ENCODE results near the gene DCX.

Gene DCX

GRCh38 chrX:111407948-111408347, 4.0 kb downstream of the DCX start:
- Histone ChIP-seq H3K9me3 (no peaks in the 10 kb centered on the region), H3K27me3 (no peaks in the 10 kb centered on the region), H3K36me3 (no peaks in the 10 kb centered on the region), H3K27ac (no peak overlapping the region), H3K4me3 (no peak overlapping the region), H3K4me1 (no peaks in the 10 kb centered on the region)
- TF ChIP-seq, protein P1, sequence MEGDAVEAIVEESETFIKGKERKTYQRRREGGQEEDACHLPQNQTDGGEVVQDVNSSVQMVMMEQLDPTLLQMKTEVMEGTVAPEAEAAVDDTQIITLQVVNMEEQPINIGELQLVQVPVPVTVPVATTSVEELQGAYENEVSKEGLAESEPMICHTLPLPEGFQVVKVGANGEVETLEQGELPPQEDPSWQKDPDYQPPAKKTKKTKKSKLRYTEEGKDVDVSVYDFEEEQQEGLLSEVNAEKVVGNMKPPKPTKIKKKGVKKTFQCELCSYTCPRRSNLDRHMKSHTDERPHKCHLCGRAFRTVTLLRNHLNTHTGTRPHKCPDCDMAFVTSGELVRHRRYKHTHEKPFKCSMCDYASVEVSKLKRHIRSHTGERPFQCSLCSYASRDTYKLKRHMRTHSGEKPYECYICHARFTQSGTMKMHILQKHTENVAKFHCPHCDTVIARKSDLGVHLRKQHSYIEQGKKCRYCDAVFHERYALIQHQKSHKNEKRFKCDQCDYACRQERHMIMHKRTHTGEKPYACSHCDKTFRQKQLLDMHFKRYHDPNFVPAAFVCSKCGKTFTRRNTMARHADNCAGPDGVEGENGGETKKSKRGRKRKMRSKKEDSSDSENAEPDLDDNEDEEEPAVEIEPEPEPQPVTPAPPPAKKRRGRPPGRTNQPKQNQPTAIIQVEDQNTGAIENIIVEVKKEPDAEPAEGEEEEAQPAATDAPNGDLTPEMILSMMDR (IDR thresholded peaks at IDR 0.05) = no peak
- intact Hi-C loops (cut with DNase I; ENCODE audit: low total_unique reads) = no loop called here
- DNase-seq = no peak

DNA sequence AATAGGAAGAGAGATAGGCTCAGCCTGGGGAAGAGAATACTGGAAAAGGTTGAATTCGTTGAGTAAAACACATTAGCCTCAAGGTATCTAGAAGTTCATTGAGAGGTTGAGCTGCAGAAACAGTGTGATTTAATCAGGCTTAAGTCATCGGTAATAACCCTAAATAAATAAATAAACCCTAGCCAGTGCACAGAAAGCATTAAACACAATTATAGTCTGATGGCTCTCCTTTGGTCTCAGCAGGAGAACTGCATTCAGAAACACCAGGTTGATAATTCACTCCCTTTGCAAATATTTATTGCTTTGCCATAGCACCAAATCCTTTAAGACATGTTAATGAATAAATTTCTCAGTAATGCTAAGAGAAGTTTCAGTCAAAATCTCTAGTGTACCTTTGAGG, 9.6 kb downstream of the DCX start:
- DNase-seq = no peak
- no peaks in the 10 kb centered on the region for H3K36me3 ChIP-seq
- no peaks in the 10 kb centered on the region for H3K9me3 ChIP-seq
- TF ChIP-seq, protein P1 (IDR thresholded peaks at IDR 0.05) = no peak
- H3K27ac ChIP-seq = no peak overlapping the region
- intact Hi-C loops (cut with DNase I; ENCODE audit: low total_unique reads) = no loop called here
- H3K4me3 ChIP-seq = no peak overlapping the region
- H3K27me3 ChIP-seq = no peaks in the 10 kb centered on the region
- H3K4me1 ChIP-seq = no peaks in the 10 kb centered on the region

GRCh38 chrX:111395149-111395548, 16.8 kb downstream of the DCX start:
- TF ChIP-seq, protein P1 (IDR thresholded peaks at IDR 0.05) = no peak
- Histone ChIP-seq H3K4me1 (no peaks in the 10 kb centered on the region), H3K4me3 (no peak overlapping the region), H3K36me3 (no peaks in the 10 kb centered on the region), H3K27me3 (no peaks in the 10 kb centered on the region), H3K9me3 (no peaks in the 10 kb centered on the region), H3K27ac (no peak overlapping the region)
- DNase-seq = no peak
- intact Hi-C loops (cut with DNase I; ENCODE audit: low total_unique reads) = no loop called here

GRCh38 chrX:111394569-111394968, 17.4 kb downstream of the DCX start:
- Histone ChIP-seq H3K36me3 (no peaks in the 10 kb centered on the region), H3K4me1 (no peaks in the 10 kb centered on the region), H3K9me3 (no peaks in the 10 kb centered on the region), H3K27me3 (no peaks in the 10 kb centered on the region), H3K27ac (no peak overlapping the region), H3K4me3 (no peak overlapping the region)
- no peak for DNase-seq
- intact Hi-C loops (cut with DNase I; ENCODE audit: low total_unique reads) = no loop called here
- TF ChIP-seq, protein P1 (IDR thresholded peaks at IDR 0.05) = no peak

DNA sequence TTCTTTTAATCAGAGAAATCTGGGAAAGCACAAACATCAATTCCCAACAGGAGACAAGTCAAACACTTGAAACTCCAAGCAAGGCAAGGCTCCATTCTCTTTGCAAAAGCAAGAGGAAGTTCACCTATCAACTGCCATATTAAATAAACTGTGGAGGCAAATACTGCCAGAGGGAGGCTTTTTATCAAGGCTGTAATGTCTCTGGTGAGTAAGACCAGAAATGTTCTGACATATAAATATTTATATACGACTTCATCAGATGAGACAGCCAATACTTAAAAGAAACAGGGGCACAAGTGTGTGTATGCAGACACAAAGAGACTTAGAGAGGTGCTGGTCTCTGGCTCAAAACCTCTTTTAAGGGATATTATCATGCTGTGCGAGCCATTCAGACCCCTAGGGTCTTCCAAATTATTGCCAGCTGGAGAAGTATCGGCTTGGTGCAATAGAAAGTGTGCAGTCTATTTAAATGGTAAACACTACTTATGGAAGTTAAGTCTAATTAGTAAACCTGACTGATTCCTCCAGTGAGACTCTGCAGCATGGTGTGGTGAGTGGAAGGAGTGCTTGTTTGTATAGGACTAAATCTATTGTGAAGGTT, 24.4 kb downstream of the DCX start:
- H3K27ac ChIP-seq = no peak overlapping the region
- TF ChIP-seq, protein P1 (IDR thresholded peaks at IDR 0.05) = no peak
- intact Hi-C loops (cut with DNase I; ENCODE audit: low total_unique reads) = no loop called here

More for the DNA sequence above, 24.4 kb downstream of the DCX start:
- no peaks in the 10 kb centered on the region for H3K27me3 ChIP-seq
- no peaks in the 10 kb centered on the region for H3K36me3 ChIP-seq
- DNase-seq = no peak
- H3K9me3 ChIP-seq = no peaks in the 10 kb centered on the region
- no peak overlapping the region for H3K4me3 ChIP-seq
- no peaks in the 10 kb centered on the region for H3K4me1 ChIP-seq

All from tibial artery (tissue), 4 donors.